GM19397 (cell line): ENCODE measurements around the gene RXYLT1.
"Not testable (repeated sequence)": the region's sequence is repeated elsewhere in the genome, so short reads cannot be mapped to it uniquely, and the experiment has no call there.

ENCODE experiments used
- ATAC-seq: cut with Tn5 transposase; IDR thresholded peaks from one replicate; pipeline ENCODE4 v1.9.1; 2021; ENCODE audit warnings: mild to moderate bottlenecking, moderate library complexity; ENCODE audit not compliant: unreplicated experiment

The RXYLT1 gene

DNA sequence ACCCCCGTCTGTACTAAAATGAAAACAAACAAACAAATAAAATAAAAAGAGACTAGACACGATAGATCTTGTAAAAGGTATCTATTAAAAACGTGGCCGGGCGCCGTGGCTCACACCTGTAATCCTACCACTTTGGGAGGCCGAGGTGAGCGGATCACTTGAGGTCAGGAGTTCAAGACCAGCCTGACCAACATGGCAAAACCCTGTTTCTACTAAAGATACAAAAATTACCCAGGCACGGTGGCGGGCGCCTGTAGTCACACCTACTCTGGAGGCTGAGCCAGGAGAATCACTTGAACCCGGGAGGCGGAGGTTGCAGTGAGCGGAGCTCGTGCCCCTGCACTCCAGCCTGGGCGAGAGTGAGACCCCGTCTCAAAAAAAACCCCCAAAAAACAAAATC, 63.0 kb downstream of the RXYLT1 start:
- ATAC-seq, result not testable (repeated sequence)

DNA sequence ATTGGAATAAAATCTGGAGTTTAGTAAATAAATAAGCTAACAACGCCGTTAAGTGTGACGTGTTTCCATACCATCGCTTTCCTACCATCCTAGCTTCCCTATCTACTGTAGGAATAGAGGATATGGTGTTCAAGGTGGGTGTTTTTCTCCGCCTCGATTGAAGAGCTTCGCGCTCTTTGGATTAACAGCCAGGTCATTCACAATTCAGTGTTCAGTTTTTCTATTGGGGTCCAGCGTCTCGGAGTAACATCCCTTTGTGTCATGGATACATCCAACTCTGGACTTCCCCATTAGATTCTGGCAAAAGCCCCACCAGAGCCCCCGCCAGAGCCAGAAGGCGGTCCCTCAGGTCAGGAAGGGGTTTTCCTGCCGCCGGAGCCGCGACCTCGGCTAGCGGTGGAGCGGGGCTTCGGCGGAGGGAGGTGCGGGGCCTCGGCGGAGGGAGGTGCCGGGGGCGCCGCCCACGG, 63.6 kb downstream of the RXYLT1 start:
- ATAC-seq, result no peak

DNA sequence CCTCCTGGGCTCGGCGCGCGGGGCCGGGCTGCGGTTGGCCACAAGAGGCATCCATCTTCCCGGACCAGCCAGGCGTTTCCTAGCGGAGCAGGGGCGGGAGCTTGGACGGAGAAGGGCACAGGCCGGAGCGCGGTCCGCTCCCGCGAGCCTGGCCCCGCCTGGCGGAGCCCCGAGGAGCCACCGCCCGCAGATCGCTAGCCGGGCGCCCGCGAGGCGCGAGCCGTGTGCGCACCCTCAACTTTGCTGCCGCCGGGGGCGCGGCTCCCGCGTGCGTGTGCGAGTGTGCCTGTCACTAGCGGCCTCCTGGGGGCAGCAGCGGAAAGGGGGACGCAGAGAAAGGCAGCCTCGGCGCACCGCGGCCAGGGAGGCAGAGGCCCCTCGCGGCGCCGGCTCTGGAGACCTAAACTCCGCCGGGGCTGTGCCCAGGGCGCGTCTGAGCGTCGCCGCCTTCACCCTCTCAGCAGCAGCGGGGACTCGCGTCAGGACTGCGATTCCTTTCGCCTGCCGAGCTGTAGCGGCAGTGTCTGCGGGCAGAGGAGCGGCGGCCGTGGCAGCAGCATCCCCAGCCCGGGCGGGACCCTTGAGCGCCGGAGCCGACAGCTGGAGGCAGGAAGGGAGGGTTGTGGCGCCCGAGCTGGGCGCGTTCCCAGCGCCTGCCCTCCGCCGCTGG, 64.1 kb downstream of the RXYLT1 start:
- ATAC-seq, result peak; percentile 97

DNA sequence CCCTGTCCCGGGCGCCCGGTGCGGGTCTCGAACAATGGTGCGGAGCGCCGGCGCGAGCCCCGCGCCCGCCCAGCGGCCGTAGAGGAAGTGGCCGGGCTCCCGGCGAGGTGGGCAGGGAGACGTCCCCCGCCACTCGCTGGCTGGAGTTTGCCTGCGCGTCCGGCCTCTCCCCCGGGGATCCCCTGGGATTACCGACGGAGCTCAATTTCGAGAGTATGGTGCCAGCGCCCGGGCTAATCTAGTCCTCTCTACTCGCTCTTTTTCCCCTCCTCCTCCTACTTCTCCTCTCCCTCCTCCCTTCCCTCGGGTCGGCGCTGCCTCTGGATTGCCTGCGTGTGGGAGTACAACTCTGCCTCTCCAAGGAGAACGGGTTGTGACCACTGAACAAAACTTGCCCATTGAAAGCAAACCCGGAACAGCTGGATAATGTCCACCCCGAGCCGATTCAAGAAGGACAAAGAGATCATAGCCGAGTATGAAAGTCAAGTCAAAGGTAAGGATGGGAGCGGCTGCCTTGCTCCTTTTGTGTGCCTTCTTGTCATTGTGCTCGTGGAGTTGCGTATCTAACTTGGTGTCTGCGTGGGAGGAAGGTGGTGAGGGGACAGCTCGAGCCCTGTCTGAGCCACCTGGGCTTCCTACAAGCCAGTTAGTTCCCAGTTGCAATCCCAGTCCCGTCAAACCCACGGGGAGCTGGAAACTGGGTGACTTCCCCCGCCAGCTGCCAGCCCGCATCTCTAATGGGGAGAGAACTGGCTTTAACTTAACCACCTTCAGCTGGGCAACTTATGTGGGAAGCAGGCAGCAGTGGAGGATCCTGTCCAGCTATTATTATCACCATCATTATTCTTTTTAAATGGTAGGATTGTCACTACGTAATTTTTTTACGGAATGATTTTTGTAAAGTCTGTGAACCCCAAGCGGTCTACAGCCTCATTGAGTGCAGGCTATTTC, 65.0 kb downstream of the RXYLT1 start, which contains the start of gene SRGAP1:
Gene SRGAP1, plus strand, starts transcription at position 310 of the 951 bp plus-strand sequence. Its CDS starts 117 bp downstream, at position 427.
- peak; percentile 30 for ATAC-seq

DNA sequence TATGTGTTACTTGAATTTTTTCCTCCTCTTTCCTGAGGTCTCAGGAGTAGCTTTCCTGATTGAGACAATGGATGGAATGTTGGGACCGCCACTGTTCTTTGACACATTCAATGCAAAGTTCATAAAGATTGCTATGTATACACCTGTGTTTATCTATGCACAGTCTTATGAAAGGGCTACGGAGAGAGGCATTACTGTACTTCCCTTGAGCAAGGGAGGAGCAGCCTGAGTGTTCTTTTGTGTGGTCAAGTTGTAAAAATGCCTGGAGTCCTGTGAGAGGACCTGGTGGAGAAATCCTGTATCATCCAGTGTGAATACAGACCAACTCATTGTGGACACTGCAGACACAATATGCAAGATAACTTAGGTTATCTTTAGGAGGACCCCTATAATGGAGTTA, 66.0 kb downstream of the RXYLT1 start:
- ATAC-seq, result no peak

- ATAC-seq, result no peak
Observed at GRCh38 chr12:63846238-63846967, 66.7 kb downstream of the RXYLT1 start.

- ATAC-seq, result no peak
Observed at GRCh38 chr12:63848450-63848849, 68.7 kb downstream of the RXYLT1 start.

GRCh38 chr12:63849106-63849620, 69.5 kb downstream of the RXYLT1 start:
- no peak for ATAC-seq

DNA sequence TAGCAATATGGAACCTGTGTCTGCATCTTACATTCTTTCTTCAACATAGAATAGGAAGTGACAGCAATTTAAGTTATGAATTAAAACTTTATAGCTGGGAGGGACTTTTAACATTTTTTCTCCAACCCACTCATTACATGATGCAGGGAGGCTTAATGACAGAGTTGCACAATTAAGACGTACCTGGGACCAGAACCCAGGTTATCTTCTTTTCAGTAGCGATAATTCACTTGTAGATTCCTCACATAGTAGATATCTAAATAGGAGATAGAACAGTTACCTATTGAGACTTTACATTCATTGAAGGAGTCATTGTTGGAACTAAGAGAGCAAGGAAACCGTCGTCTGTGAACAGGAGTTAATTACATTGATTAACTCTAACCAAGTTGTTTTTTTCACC, 69.9 kb downstream of the RXYLT1 start:
- no peak for ATAC-seq

GRCh38 chr12:63853978-63854377, 74.3 kb downstream of the RXYLT1 start:
- ATAC-seq, result no peak

DNA sequence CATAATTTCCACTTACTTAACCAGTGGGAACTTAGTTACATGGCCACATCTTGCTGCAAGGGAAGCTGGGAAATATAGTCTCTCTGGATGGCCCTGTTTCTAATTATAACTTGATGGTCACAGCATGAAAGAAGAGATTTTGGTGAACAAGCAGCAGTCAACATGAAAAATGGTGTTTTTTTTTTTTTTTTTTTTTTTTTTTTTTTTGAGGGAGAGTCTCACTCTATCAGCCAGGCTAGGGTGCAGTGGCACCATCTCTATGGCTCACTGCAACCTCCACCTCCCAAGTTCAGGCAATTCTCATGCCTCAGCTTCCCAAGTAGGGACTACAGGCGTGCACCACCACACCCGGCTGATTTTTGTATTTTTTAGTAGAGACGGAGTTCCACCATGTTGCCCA, 75.6 kb downstream of the RXYLT1 start:
- ATAC-seq, result no peak

- no peak for ATAC-seq
Observed at GRCh38 chr12:63857771-63858670, 78.3 kb downstream of the RXYLT1 start.
